Right forelimb (tissue), 1 donor: ENCODE results near the gene PGAP6.
A peak's percentile ranks its signal among the peaks of the same experiment; 100 is the strongest.
"Not testable (repeated sequence)": the region's sequence is repeated elsewhere in the genome, so short reads cannot be mapped to it uniquely, and the experiment has no call there.

ENCODE experiments used
- DNase-seq: peaks from one replicate; pipeline ENCODE4 v3.0.0-alpha.2; 2018

PGAP6 gene

DNA sequence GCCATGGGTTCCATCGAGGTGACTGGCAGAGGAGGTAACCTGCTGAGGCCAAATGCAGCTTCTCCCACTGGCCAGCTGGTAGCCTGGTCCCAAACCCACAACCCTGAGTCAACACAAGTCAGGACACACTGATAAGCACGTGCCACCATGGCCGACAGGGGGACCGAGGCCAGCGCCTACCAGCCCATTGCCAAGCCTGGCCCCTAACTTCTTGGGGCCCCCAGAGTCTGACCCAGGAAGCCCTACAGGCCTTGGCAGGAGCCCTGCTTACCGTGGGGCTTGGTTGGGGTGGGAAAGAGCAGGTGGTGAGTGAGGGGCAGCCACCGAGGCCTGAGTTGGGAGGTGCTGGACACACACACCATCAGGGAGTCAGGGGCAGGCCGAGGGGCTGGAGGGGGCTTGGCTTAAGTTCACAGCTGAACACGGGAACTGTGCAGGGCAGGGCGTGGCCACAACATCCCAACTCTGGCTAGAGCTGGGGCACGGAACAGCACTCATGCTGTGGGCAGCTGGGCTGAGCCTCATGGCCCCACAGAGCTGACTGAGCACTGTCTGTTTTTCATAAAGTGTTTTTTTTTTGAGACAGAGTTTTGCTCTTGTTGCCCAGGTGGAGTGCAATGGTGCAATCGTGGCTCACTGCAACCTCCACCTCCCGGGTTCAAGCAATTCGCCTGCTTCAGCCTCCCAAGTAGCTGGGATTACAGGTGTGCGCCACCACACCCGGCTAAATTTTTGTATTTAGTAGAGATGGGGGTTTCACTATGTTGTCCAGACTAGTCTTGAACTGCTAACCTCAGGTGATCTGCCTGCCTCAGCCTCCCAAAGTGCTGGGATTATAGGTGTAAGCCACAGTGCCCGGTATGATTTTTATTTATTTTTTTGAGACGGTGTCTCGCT, 16.9 kb downstream of the PGAP6 start:
- no peak for DNase-seq

DNA sequence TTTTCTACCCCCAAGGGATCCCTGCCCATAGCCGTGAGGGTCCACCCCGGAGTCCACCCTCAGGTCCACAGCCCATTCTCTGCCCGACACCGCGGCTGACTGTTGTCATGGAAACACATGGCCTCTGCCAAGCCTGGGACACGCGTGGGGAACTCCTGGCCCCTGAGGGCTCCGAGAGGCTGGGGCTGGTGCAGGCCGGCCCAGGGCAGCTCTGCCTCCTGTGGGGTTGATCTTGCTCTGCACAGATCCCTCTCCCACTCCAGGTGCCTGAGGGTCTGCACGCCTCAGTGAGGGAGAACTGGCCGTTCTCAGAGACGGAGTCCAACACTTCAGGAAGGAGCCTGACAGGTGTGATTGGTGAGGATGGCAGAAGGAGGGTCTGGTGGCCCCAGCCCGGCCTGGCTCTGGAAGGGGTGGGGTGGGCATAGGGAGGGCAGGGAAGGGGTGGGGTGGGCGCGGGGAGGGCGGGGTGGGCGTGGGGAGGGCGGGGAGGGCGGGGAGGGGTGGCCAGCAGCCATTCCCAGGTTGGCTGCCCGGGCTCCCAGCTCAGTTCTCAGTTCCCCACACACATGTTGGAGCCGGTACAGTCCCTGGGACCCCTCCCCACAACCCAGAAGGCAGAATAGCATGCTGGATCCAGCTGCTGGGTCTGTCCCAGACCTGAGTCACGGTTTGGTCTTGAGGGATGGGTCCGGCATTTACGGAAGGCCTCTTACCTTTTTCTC, 17.9 kb downstream of the PGAP6 start:
- no peak for DNase-seq

DNA sequence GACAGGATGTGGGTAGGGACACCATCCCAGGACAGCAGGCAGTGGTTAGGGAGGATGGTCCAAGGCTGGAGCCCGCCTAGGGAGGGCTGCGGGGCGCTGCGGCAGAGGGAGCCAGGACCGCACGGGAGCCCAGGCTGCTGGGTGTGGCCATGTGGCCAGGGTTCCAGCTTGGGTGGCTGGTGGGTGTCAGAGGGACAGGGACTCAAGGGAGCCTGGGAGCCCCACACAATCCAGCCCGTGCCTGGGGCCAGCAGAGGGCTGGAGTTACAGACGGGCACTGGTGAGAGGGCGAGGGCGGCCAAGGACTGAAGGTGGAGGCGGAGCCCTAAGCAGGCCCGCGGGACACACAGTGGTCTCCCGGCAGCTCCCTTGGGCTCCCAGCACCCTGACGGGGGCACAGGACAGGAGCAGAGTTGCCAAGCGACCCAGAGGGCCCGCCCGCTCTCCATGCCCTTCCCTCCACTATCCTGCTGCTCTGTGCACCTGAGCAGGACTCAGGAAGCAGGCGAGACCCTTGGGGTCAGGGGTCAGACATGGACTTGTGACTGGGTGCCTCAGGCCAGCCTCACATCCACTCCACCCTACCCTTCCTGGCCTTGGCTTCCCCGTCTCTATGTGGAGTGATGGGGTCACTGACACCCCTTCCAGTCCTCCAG, 18.5 kb downstream of the PGAP6 start:
- no peak for DNase-seq

DNA sequence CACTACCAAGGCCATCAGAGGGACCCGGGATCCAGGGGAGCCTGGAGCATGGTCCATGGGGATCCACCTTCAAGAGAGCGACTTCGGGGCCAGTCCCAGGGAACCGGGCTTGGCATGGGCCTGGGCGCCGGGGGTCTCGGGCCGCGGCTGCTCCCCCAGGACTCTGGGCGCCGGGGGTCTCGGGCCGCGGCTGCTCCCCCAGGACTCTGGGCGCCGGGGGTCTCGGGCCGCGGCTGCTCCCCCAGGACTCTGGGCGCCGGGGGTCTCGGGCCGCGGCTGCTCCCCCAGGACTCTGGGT, 19.1 kb downstream of the PGAP6 start:
- not testable (repeated sequence) for DNase-seq

DNA sequence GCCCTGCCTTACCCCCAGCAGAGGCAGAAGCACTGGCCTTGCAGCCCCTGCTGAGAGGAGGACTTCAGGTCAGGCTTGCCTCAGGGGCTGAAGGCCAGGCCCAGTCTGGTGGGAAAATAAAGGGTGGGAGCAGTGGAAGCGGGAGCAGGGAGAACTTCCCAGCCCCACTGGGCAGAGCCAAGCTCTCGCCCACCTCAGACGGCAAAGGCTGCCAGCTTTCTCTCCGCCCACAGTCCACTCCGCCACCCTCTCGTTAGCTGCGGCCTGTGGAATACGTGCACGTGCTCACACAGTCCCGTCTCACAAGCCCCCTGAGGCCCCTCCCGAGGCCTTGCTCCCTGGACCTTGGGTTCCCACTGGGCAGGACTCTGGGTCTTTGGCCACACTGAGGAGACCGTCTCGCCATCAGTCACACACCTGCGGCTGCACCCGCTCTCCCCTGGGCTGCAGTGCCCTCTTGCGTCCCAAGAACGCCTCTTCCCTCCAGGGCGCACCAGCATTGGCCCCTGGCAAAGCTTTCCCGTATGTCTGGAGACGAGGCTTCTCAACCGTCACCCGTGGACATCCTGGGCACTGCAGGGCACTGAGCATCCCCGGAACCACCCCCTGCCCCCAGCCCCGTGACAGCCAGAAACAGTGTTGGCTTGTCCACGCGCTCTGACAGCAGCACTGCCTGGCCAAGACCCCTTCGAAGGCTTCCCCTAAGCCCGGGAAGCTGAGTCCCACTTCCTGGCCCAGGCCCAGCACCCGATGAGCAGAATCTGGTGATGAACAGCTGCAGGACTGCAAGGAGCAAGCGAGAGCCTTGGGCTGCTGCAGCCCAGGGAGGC, 19.7 kb downstream of the PGAP6 start:
- peak; percentile 70 for DNase-seq

DNA sequence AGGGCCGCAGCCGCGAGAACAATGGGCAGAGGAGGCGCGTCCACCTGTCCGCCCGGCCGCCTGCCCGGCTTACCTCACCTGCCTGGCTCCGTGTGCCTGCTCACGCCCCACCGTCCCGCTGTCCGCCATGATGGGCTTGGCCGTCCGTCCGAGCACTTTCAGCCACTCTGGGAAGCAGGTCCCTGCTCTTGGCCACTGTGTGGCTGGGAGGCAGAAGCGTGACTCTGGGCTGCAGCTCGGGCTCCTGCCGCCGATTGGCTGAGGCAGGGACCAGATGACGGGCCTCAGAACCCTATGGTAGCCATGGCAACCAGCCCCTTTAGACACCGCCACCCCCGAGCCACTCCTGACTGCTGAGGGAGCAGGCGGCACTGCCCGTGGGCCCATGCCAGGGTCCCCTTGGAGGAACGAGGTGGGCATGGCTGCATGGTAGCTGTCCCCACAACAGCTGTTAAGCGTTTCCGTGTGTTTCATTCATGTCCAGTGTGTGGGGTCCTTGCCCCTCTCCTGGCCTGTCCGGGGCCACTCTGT, 20.4 kb downstream of the PGAP6 start:
- DNase-seq, result no peak

DNA sequence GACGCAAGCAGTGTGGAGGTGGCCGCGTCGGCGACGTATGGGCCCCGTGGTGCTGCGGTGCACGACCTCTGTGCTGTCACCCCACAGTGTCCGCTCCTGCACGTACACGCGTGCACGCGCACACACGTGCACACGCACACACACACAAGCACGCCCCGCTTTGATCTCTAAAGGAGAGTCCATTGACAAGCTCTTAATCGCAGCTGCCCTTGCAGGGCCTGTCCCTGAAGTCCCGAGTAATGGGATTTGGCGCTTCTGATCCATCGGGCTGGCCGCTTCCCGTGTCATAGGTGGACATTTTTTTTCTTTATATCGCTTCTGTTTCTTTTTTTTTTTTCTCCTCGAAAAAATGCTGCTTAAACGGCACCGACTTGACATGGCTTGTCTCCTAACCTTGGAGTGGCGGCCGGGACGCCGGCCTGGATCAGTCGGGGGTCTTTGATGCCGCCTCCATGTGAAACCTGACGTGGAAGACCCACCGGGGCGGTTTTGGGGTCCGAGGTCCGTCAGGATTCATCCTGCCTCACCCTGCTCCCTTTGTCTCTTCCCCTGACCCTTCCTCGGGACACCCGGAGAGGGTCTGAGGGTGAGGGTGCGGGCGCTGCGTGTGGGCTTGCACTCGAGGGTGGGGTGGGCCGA, 21.0 kb downstream of the PGAP6 start:
- no peak for DNase-seq

DNA sequence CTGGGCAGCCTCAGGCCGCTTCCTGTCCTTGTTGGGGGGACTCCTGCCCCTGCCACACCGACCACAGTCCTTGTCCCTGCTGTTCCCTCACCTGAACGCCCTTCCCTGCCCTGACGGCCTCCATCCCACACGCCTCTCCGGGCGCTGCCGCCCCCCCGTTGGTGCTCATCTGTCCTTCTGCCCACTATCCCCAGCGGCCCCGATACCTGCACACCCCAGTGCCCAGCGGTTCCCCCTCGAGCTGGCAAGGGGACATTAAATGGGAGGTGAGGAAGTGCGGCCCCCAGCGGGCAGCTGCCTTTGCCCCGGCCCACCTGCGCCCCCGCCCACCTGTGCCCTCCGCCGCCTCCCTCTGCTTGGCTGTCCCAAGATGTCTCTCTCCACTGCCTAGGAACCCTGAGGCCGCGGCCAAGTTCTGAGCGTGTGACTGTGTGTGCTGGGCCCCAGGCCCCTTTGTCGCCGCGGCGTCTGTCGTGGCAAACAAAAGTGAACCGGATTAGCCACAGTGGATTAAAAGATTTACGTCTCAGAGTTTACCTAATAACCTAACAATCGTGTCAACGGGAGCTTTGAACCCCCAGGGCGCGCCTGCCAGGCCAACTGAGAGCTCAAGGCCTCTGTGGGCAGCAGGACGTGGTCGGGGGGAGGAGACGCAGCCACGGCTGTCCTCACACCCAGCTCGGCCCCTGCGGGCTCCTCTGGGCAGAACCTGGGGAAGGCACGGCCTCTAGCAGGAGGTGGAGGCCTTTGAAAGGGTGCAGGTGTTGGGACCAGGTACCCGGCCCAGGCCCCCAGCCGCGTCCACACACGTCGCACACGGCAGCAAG, 21.7 kb downstream of the PGAP6 start:
- no peak for DNase-seq

DNA sequence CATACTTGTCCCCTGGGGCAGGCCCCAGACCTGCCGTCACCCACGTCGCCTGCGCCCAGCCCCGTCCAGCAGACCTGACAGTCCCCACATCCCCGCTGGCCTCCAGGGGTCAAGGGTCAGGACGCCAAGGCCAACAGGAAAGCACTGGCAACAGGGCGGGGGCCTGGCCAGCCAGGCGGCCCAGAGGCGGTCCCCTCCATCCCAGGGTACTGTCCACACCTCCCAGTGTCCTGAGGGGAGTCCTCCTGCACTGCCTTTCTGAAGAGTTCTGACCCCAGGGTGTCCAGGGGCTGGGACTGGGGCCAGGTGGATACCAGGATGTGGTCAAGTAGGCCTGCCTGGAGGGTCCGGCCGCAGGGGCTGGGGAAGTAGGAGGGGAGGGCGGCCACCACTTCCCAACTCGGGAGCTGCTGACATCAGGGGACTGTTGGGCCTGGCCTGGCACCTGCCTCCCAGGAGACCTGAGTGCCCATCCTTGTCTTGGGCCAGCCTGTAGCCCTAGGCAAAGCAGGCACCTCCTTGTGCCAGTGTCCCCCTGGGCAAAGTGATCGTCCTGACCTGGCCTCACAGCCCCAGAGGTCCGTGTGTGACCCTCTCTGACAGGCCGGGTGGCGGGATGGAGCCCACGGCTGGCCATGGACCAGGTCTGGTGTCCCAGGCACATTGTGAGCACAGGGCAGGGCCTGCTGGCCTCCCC, 22.6 kb downstream of the PGAP6 start:
- no peak for DNase-seq

DNA sequence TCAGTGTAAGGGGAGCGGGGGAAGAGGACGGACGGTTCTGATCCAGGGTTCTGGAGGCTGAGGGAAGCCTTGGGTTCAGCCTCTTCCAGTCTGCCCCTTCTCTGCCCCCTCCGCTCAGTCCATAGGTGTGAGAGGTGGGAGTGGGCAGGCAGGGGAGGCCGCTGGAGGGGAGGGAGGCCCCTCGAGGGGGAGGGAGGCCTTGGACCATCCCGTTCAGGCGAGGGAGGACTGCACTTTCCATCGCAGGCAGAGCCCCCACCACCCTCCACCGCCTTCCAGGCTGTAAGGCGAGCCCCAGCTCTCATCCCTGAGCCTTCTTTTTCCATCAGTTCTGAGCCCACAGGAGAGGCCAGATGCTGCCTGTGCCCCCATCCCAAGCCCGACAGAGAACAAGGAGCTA, 25.0 kb downstream of the PGAP6 start:
- no peak for DNase-seq

DNA sequence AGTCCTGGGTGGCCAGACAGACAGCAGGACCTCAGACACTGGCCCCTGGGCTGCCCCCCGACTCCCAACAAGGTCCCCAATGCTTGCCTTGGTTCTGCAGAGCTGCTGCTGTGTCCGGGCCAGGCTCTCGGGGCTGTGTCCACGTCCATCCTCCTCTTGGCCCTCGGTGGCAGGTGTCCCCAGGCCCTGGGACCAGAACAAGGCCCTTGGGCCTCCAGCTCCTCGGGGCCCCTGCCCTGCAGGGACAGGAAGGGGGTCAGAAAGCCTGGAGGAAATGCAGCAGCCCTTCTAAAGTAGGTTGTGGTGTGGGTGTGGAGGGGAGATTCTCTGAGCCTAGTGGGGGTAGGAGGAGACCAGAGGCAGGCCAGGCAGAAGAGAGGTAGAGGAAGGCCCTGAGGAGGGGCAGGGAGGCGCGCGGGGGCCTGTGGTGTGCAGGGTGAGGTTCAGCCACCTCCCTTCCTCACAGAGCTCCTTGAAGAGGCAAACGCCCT, 26.8 kb downstream of the PGAP6 start:
- DNase-seq, result no peak

DNA sequence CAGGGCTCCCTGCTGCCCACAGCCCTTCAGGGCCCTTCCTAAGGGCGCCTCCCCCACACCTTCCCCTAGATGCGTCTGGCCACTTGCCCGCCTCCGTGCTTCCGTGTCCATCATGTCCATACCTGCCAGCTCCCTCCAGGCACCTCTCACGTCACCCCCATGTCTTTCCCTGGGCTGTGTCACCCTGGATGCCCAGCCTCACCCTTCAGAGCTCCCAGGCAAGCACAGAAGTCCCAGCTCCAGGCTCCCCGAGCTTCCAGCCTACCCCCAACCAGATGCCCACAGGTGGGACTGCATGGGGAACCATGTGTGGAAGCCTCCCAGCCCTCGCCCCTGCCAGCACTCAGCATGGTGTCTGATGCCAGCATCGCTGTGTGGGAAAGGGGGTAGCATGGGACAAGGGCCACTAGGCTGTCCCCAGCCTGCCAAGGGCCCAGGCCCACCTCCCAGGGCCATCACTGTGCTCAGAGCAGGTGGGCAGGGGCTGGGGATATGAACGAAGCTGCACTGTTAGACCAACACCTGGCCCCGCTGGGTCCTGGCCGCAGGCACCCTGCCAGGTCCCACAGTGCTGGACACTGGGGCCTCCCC, 27.4 kb downstream of the PGAP6 start:
- no peak for DNase-seq

DNA sequence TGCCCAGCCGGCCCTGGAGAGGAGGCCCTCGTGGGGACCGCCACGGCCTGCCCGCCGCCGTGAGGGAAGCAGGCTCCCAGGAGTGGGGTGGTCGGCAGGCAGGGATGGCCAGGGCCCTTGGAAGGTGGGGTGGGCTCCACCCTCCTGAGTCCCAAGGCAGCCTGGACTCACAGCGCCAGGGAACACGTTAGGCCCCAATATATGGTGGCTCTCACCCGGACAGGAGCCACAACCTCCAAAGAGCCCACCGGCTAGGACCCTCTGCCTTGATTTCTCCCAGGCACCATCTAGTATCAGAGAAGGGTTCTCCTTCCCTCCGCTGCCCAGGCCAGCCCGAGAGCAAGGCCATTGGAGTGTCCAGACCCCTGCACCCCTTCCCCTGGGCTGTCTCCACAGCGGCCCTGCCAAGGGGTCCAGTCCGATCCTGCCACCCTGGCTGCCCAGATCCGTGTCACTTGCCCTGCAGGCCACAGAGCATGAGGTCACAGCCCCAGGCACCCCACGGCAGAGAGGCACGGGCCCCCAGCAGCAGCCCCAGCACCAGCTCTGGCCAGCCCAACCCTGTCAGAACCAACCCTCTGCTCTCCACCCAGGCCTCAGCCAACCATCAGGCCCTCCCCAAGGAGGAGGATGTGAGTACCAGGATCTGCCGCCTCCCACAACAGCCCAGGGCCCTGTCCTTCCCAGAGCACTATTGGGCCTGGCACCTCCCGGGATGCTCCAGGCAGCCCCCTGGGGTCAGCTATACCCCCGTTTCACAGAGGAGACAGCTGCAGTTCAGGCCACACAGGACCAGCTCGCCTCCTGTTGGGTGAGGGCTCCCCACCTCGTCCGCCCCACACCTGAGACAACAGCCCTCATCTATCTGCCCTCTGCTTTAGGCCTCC, 28.1 kb downstream of the PGAP6 start:
- DNase-seq, result no peak

DNA sequence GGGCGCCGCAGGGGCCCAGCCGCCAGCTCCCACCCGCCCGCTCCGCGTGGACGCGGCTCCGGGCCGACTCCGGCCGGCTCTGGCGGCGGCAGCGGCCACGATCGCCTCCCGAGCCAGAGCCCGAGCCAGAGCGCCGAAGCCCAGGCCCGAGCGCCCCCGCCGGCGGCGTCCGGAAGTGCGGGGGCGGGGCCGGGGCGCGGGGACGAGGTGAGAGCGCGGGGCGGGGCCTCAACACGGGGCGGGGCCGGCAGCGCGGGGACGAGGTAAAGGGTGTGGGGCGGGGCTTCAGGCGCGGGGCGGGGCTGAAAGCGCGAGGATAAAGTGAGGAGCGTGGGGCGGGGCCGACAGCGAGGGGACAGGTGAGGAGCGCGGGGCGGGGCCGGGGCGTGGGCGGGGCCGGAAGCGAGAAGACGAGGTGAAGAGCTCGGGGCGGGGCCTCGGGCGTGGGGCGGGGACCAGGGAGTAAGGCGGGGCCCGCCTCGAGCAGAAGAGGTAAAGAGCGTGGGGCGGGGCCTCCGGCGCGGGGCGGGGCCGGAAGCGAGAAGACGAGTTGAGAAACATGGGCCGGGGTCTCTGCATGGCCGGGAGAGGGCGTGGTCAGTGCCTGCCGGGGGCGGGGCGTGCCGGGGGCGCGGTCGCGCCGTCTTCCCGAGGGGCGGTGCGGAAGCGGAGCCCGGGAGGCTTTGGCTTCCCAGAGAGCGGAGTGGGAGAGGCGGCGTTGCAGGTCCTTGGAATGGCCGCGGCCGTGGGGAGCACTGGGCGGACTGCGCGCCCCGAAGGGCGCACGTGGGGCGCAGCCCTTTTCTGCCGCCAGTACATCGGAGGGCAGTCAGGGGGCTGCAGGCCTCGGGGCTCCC, 29.0 kb downstream of the PGAP6 start, which contains the start of gene AXIN1:
Gene AXIN1, minus strand, starts transcription at position 177 of the 857 bp plus-strand sequence. CDS start 5,698 bp downstream, outside the sequence.
- DNase-seq, result peak; percentile 95

DNA sequence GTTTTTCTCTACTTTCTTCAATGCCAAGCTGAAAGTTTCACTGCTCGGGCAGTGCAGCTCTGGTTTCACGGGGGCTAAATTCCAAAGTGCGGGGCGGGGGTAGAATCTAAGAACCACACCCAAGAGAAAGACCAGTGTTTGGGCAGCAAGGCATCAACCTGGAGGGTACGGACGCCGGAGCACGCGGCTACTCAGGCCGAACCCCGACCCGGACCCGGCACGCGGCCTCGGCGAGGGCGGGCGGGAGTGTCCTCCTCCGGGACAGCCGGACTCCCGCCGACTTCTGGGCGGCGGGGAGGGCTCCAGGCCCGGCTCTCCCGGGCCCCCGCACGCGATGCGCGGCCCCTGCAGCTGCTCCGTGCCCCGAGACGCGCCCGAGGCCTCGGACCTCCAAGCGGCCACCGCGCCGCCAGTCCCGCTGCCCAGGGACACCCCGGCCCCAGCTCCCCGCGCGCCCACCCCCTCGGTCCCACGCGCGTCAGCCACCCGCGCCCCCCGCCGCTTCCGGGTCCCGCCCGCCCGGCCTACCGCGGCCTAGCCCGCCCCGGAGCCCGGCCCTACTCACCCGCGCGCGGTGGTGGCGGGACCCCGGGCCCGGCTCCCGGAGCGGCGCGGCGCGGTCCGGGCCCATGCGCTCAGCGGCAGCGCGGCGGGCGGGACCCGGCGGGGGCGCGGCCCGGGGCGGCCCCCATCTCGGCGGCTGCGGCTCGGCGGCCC, 29.8 kb downstream of the PGAP6 start:
- no peak for DNase-seq

DNA sequence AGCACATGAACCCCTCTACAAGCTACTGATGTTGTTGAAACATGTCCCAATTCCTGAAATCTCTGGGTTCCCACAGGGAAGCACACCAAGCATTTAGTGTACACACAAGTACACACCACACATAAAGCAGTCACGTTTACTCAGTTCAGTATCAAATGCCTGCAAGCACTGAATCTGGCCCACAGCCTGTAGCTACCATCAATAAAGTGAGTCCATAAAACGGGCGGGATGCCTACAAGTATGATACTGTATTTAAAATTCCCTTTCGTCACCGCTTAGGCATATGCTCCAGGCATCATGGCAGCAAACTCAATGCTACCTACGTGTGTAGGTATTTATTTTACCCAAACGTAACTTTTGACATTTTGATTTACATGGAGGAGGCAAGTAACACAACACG, 31.6 kb downstream of the PGAP6 start:
- no peak for DNase-seq

DNA sequence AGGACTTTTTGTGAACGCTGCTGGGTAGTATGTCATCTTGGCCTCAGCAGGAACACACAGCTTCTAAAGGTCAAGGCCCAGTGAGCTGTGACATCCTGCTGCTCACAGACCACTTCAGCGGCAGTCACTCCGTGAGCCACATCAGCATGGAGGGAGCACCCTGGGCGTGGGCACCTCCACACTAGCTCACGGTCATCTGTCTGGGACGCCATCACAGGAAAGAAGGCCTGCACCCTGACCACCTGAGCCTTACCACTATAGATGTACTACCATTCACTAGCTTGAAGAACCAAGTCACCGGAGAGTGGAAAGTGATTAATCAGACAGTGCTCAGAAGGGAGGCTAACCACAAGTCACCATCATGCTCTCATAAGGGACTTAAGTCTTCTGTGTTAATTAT, 32.6 kb downstream of the PGAP6 start:
- DNase-seq, result no peak
